GM06990 (cell line): ENCODE measurements around the gene UNK.

Source experiments
- DNase-seq: peaks from one replicate; pipeline ENCODE4 v3.0.0-alpha.2; 2011; ENCODE audit not compliant: insufficient read length; ENCODE audit errors: extremely low read depth
- H3K27me3 ChIP-seq: replicated peaks from 2 replicates; pipeline ENCODE4 v1.6.0; 2011; ENCODE audit warnings: low read length; ENCODE audit not compliant: control insufficient read depth, insufficient read depth
- H3K36me3 ChIP-seq: 2 replicates; pipeline ENCODE4 v1.5.1; 2011; ENCODE audit warnings: low read length; ENCODE audit not compliant: control insufficient read depth, insufficient read depth
- H3K4me3 ChIP-seq: replicated peaks from 2 replicates; pipeline ENCODE4 v1.5.1; 2011; ENCODE audit warnings: low read depth, mild to moderate bottlenecking, control low read depth, low read length
- CTCF ChIP-seq: IDR thresholded peaks from 2 replicates; pipeline ENCODE4 v1.5.1; 2011; ENCODE audit warnings: low read length, control low read depth, mild to moderate bottlenecking, inconsistent platforms; ENCODE audit not compliant: insufficient read depth, poor library complexity, severe bottlenecking

Gene UNK

DNA sequence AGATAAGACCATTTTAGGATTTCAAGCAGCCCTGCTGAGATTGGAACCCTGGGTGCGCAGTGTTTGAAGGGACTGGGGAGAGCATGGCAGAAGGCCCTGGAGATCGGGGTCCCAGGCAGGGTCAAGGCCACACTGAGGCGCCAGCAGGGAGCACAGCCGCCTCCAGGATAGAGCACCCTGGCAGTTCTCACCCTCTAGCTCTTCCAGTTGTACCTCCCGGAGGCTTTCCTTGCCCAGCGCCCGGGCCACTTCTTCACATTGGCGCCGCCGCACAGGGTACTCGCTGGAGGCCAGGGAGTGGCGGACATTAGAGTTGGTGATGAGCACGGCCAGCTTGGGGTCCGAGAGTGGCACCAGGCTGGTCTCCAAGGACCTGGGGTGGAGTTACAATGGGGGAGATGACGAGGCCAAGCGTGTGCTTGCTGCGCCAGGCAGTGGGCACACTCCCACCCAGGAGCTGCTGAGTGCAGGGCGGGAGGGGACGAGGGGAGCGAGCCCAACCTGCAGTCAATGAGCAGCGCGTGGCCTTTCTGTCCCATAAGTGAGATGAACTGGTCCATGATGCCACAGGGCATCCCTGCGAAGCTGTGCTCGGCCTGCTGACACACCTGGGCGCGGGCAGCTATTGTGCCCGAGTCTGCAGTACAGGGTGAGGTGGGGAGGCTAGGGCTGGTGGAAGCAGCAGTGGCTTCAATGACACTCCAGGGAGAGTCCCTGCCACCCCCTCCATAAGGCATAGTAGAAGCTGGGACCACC is 21.9 kb upstream of the UNK start:
- H3K36me3 ChIP-seq = no peaks in the 10 kb centered on the region
- no peak for TF ChIP-seq CTCF
- no peaks in the 10 kb centered on the region for H3K27me3 ChIP-seq
- DNase-seq = no peak
- no peak overlapping the region for H3K4me3 ChIP-seq

DNA sequence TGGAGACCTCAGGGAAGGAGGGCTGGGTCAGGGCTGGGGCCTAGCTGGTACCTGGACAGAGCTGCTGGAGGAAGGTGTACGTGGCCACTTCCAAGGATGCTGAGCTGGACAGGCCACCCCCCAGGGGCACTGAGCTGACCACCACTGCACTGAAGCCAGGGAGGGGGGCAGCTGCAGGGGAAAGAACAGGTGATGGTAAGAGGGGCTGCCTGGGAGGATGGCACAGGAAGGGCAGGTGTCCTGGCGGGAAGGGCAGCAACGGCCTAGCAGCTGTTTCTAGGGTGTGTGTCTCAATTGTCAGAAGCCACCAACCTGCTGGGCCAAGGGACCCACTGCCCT is 21.4 kb upstream of the UNK start:
- no peak for TF ChIP-seq CTCF
- Histone ChIP-seq H3K36me3 (no peaks in the 10 kb centered on the region), H3K4me3 (no peak overlapping the region), H3K27me3 (no peaks in the 10 kb centered on the region)
- DNase-seq = no peak

DNA sequence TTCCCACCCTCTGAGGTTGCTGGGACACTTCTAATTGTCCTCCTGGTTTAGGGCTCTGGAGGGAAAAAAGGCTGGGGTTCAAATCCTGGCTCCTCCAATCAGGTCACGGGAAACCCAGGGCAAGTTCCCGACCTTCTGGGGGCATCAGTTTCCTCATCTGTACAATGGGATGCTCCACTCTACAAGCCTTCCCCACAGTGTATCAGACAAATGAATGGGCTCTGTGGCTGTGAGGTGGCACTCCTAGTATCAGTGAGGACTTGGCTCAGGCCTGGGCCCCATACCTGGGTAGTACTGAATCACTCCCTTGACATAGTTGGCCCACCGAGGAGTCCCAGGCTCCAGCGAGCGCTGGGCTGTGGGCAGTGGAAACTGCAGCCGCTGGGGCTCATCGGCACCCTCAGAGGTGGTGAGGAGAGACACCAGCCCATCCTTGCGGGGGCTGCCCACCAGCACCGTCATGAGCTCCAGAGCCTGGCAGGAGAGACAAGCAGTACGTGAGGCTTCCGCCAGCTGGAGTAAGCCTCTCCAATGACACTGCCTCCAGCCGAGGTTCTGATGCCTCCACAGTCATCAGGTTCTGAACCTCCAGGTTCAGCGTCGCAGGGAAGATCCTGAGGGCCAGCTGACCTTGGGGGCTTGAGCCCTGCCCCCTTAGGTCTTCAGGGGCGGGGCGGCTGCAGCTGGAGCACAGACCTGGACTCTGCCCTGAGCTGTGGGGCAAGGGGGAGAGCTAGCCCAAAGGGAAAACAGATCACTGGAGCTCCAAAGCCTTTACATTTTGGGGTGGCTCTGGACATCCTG is 20.8 kb upstream of the UNK start:
- no peak for TF ChIP-seq CTCF
- H3K36me3 ChIP-seq = no peaks in the 10 kb centered on the region
- no peaks in the 10 kb centered on the region for H3K27me3 ChIP-seq

DNA sequence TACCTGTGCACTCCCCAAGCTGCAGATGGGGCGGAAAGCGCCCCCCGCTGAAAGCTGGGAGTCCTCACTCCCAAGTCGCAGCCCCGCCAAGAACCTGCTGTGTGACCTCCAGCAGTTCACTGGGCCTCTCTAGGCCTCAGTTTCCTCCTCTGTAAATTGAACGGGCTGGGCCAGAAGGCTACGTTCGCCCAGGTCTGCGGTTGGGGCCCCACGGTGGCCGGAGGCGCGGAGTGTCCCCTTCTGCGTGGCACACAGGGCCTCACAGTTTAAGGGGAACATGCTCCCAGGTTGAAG is 20.2 kb upstream of the UNK start:
- H3K4me3 ChIP-seq = peak overlapping the region; percentile 72
- H3K36me3 ChIP-seq = no peaks in the 10 kb centered on the region
- no peaks in the 10 kb centered on the region for H3K27me3 ChIP-seq
- DNase-seq = no peak
- TF ChIP-seq CTCF = peak; percentile 79

More for the DNA sequence above, 20.8 kb upstream of the UNK start:
- DNase-seq = no peak
- peak overlapping the region; percentile 72 for H3K4me3 ChIP-seq

DNA sequence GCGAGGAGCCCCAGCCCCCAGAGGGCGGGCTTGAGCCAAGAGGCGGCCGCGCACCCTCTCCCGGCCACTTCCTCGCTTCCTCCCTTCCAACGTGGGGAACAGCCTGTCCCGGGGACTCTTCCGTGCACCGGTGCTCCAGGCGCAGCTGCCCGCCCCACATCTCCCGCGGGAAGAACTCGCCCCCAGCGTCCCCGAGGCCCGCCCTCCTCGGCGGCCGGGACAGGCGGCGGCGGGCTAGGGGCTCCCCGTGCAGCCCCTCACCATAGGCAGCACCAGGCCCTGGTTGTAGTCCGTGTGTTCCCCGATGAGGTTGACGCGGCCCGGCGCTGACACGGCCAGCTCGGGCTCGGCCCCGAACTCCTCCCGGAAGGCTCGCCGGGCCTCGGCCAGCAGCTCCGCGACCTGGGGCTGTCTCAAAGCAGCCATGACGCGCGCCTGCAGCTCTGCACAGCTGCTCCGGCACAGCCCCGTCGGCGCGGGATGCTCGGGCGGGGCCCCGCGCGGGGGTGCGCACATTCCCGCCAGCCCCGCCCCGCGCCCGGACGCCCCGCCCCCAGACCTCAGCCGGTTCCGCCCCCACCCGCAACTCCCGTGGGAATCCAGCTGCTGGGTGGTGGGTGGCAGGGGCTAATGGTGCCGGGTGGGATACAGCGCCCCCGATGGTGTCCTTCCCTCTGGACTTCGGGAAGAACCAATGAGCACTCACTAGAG is 19.7 kb upstream of the UNK start, which contains the start of gene GALK1:
Gene GALK1 (minus strand): TSS at position 482 of the 711 bp plus-strand sequence. CDS start 56 bp downstream, at position 426.
- DNase-seq = peak; percentile 80
- H3K4me3 ChIP-seq = peak within 1 kb of the TSS; percentile 72
- no peaks in the 10 kb centered on the region for H3K27me3 ChIP-seq
- peak; percentile 12 for TF ChIP-seq CTCF
- H3K36me3 ChIP-seq = no peaks in the 10 kb centered on the region
